HCT116 (cell line): ENCODE results near the gene CORO7.

Experiments
- CTCF ChIP-seq, 3 experiments: fragments of 200-600 bp in 1 of 3; sonication (generic) in 1 of 3; IDR thresholded peaks in 2 of 3; conservative IDR thresholded peaks in 1 of 3; 2 replicates each; pipeline ENCODE4 v1.5.1; 2012 to 2017; ENCODE audit warnings: low read depth in 2 of 3, low read length in 2 of 3, antibody characterized with exemption in 1 of 3, borderline replicate concordance in 1 of 3, control low read depth in 1 of 3, mild to moderate bottlenecking in 1 of 3, mixed read lengths in 1 of 3, mixed run types in 1 of 3, moderate library complexity in 1 of 3; ENCODE audit not compliant: insufficient read depth in 1 of 3
- ELF1 ChIP-seq: IDR thresholded peaks from 2 replicates; pipeline ENCODE4 v1.6.1; 2012; ENCODE audit warnings: low read depth, borderline replicate concordance
- MAX ChIP-seq: IDR thresholded peaks from 2 replicates; pipeline ENCODE4 v1.6.1; 2012
- POLR2A ChIP-seq: IDR thresholded peaks from 2 replicates; pipeline ENCODE4 v1.7.0; 2011; ENCODE audit warnings: borderline replicate concordance; ENCODE audit not compliant: insufficient read depth, insufficient read length; ENCODE audit errors: extremely low read depth
- YY1 ChIP-seq: IDR thresholded peaks from 2 replicates; pipeline ENCODE4 v1.6.1; 2011; ENCODE audit warnings: low read length, low read depth, moderate library complexity, mild to moderate bottlenecking; ENCODE audit not compliant: insufficient replicate concordance; ENCODE audit errors: extremely low read depth
- ZNF274 ChIP-seq: fragments of 200-500 bp; sonication (Bioruptor generic); IDR thresholded peaks from 2 replicates; pipeline ENCODE4 v1.6.1; 2014; ENCODE audit warnings: mild to moderate bottlenecking, low read depth, low read length, inconsistent platforms

GRCh38 chr16:4330277-4330874 lies 86.0 kb downstream of the CORO7 start:
- TF ChIP-seq CTCF (IDR thresholded peaks at IDR 0.05 in 2 of 3, conservative IDR thresholded peaks at IDR 0.05 in 1 of 3; ENCODE audit: borderline replicate concordance in 1 of 3, insufficient read depth in 1 of 3, low read depth in 2 of 3, low read length in 2 of 3) (peak; percentile 87 to 98 (median 94)), POLR2A (no peak), ZNF274 (no peak), MAX (no peak), YY1 (no peak), ELF1 (no peak)
